Measurements from ENCODE around the gene DIPK2B.

DIPK2B gene, protein sequence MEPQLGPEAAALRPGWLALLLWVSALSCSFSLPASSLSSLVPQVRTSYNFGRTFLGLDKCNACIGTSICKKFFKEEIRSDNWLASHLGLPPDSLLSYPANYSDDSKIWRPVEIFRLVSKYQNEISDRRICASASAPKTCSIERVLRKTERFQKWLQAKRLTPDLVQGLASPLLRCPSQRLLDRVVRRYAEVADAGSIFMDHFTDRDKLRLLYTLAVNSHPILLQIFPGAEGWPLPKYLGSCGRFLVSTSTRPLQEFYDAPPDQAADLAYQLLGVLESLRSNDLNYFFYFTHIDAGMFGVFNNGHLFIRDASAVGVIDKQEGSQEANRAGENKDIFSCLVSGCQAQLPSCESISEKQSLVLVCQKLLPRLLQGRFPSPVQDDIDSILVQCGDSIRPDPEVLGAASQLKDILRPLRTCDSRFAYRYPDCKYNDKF

DNA sequence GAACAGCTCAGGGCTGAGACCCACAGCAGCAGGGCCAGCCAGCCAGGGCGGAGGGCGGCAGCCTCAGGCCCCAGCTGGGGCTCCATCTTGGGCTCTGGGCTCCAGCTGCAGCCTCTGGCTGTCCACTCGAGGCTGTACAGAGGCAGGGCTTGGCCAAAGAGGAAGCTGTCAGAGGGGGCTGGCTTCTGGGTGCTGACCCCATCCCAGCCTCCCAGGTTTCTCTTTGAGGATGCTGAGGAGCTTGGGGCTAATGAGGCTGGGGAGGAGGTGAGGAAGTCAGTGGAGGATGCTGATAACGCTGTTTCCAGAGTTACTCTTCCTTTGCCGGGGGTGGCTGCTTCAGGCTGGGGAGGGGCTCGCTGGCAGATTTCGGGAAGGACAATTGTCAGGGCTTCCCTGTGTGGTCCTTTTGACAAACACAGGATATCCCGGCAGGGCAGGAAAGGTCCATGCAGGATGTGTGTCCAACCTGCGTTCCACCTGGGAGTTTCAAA lies at the start of gene DIPK2B:
TSS of gene DIPK2B (minus strand) at position 136 of the 494 bp plus-strand sequence. CDS start at position 86, 50 bp downstream.
- no peak for DNase-seq

DNA sequence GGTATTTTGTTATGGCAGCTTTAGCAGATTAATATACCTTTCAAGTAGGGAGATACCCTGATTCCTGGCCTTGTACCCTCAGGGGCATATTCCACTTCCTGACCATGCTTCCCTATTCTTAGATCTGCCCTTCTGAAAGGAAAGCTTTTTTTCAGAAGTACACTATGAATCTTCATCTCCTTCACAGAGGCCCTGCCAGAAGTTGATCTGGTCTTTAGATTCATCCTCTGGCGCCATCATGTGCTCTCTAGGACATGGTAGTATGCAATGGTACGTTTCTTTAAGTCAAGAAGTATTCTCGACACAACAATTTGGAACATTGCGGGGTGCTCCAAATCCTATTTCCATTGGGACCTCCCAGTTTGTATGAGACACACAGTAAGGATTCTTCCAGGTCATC lies 39.6 kb upstream of the DIPK2B start:
- DNase-seq, result no peak

DNA sequence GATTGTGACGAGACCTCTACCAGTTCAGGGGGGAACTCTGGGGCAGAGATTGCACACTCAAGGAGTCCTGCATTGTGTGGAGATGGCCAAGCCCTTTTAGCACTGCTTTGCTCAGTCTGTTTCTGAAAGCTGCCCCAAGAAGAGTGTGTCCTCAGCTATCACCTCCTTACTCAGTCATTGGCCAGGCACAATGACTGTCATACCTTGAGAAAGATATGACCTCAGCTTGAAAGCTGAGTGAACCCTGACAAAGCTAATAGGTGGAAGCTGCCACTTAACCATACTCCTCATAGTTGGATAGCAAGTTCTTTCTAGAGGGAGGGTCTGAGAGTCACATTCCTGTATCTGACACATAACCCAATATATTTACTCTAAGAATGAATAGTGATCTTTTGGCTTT lies 37.8 kb upstream of the DIPK2B start:
- DNase-seq, result no peak

DNA sequence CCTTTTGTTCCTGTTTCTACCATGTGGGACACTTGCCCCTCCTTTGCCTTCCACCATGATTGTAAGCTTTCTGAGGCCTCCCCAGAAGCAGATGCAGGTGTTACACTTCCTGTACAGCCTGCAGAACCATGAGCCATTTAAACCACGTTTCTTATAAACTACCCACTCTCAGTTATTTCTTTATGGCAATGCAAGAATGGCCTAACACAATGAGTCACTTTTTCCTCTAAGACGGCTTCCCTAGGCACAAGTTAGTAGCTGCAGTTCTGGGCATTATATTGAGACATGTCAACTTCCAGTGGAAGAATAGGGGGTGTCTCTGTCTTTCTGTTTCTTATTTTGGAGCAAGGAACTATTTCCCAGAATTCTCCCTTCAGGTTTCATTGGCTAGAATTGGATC lies 32.9 kb upstream of the DIPK2B start:
- no peak for DNase-seq

DNA sequence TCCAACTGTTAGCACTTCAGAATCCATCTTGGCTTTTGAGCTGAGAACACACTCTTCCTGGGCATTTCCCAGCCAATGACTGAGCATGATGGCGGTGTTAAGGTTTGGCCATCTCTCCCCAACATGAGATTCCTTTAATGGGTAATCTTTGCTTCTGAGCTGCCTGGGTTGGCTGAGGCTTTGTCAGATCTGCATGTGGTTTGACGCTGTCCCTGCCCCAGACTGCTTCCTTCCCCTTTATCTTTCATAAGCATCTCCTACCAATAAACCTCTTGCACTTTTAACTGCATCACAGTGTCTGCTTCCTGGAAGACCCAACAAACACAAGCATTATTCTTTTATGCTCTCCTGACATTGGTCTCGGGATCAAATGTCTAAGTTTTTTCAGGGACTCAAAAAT lies 31.5 kb upstream of the DIPK2B start:
- DNase-seq, result no peak

DNA sequence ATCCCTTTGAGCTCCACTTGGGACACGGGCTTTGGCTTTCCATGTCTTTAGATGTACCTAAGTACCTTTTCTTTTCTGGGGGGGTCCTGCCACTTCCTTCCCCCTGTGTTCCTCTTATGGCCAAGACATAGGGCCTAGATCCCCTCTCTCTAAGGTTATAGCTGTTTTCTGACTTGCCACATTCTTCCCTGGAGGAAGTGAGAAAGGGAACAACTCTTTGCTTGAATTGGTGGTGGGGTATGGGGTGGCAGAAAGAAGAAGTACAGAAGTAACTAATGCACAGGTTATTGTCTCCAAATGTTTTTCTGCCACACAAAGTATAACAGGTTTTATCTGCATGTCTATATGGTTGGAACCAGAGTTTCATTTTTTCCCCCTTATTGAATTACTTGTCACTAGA lies 29.7 kb upstream of the DIPK2B start:
- no peak for DNase-seq

DNA sequence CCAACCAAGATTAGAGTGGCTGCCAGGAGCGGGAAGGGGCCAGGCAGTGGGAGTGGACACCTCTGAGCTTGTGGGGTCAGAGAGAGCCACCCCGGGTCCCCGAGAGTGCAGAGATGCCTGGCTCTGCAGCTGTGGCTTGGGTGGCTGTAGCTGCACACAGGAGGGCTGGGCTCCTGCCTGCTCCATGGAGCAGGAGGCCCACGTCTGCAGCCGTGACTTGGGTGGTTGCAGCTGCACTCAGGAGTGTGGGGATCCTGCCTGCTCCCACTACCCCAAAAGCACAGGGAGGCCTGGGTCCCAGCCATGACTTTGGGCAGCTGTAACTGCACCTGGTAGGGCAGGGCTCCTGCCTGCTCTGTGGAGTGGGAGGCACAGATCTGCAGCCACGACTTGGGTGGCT lies 28.7 kb upstream of the DIPK2B start:
- no peak for DNase-seq

DNA sequence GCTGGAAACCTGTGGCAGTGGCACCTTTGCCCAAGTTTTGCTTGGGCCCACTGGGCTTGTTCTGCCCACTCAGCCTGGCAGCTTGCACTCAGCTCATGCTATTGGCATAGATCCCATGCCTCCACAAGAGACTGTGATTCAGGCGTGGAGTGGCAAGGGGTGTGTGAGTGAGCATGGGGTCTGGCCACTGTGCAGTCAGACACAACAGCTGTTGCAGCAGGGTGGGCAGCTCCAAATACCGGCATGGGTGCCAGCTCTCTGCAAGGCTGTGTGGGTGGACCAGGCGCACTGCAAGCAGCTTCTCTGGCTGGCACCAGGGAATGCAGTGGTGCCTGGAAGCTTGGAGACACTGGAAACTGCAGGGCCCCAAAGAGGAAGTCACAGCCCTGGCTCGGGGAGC lies 27.4 kb upstream of the DIPK2B start:
- DNase-seq, result no peak

DNA sequence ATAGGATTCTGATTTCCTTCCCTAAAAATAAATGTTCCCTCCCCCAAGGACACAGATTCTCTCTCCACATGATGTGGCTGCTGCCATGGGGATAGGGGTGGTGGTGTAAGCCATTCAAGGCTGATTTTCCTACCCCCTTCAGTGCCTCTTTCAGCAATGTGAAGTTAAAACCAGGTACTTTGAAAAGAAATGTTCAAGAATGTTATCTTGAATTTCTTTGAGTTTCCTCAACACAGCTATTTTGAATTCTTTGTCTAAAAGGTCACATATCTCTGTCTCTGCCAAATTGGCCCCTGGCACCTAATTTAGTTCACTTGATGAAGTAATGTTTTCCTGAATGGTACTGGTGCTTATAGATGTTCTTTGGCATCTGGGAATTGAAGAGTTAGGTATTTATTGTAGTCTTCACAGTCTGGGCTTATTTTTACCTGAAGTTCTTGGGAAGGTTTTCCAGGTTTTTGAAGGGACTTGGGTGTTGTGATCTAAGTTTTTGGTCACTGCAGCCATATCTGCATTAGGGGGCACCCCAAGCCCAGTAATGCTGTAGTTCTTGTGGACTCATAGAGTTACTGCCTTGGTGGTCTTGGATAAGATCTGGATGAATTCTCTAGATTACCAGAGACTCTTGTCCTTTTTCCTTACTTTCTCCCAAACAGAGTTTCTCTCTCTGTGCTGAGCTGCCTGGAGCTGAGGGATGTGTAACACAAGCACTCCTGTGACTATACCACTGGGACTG lies 7.6 kb upstream of the DIPK2B start:
- DNase-seq, result no peak

DNA sequence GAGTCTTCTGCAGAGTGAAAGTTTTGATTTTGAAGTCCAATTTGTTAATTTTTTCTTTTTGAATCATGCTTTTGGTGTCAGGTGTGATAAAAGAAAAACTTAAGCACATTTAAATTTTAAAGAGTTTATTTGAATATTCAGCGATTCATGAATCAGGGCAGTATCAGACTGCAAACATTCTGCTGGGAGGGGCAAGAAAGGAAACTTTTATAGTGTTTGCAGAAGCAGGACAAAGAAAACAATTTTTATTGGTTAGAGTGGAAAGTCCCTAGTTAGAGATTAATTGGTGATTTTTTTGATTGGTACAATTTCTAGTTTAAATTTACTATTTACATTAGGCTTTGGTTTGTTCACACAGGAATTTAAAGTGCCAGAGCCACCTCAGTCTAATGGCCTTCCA lies 1.5 kb upstream of the DIPK2B start:
- DNase-seq, result no peak

DNA sequence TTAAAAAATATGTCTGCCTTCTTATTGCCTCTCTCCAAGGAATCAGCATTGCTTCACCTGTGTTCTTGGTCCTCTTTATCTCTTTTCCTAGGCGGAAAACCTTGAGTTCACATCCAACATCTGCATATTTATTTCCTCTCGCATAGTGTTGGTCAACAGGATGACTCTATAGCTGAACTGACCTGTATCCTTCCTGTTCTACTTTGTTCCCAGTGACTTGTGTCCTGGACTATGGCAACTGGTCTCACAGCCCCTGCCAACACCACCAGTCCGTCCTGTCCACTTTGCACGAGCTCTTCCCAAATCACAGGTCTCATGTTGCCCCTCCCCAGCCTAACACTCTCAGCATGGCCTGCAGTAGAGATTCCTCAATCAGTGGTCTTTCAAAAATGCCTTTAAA lies 2.0 kb downstream of the DIPK2B start:
- no peak for DNase-seq

DNA sequence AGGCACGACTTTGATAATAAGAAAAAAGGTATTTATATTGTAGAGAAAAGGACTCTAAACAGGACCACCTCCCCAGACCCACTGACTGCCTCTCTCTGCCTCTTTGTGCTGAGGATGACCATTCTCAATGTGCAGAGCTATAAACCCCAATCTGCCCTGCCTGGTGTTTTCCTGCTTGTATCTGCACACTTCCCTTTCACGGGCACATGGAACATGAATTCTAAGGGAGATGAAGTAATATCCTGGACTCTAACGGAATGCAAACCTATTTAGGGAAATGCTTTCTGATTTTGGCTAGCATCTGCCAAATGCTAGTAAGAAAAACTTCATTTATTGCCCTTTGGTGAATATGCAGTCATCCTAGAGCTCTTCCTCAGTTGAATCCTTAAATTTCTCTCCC lies 2.4 kb downstream of the DIPK2B start:
- no peak for DNase-seq

DNA sequence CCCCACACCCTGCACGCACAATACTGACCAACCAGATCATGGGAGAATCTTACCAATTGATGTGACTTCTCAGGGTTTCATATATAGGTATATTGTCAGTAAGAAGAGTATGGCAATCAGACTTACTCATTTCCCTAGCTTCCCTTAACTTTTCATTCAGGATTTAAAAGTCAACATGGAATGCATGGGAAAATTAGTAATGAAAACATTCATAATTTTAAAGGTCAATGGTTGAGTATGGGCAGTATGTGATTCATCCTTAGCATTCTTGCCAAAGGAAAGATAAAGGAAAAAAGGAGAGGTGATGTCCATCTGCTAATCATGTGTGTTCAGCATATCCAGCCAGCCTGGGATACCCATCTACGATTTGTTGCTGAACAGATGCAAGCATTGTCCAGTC lies 4.0 kb downstream of the DIPK2B start:
- no peak for DNase-seq

DNA sequence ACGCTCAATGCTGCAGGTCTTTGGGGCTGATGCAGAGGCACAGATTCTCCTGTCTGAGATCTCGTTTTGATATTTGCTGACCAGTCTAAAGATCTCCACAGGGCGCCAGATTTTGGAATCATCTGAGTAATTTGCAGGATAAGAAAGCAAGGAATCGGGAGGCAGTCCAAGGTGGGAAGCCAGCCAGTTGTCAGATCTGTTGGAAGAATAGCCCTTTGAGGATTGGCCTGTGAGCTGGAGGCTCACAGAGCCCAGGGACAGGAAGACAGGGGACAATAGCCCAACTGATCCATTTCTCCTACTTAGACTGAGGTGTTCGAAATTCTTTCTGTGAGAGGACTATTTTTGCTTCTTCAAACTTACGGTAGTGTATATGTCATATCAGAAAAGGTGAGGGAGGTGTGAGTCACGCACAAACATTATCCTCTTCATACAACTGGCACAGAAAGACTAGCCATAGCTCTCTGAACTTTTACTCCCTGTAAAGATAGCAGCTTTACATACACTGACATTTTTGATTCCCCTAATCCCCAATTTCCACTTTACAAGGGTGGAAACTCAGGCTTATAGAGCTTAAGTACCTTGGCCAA lies 8.8 kb downstream of the DIPK2B start:
- DNase-seq, result no peak

DNA sequence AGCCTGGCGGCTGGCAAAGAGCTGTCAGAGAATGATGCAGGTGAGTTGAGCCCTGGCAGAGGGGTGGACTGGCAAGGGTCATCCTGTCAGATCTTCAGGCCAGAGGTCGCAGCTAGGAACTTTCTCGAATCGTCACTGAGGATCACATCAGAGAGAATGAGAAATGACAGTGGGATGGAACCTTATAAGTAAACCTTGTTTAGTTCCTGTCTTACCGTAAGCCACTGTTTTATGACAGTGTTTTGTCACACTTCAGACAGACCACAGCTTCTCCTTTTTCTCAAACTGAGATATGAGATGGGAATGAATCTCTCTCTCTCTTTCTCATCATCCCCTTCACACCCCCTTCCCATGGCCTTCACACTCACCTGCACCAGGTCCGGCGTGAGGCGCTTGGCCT lies 9.3 kb downstream of the DIPK2B start:
- DNase-seq, result no peak

DNA sequence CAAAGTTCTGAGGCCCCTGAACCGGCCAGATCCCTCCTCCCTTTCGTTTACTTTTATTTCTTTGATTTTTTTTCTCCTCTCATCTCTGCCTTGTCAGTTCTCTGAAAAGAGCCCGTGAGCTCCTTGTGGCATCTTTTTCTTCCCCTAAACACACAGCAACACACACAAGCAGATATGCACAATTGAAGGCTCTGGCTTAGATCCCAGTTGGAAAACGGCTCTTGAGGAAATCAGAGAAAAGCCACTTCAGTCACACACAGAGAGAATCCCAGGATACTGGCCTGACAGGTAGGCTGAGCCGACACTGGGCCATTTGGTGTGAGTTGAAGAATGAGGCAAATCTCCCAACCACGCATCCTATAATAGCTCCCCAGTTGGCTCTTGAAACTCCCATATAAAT lies 12.9 kb downstream of the DIPK2B start:
- DNase-seq, result no peak

DNA sequence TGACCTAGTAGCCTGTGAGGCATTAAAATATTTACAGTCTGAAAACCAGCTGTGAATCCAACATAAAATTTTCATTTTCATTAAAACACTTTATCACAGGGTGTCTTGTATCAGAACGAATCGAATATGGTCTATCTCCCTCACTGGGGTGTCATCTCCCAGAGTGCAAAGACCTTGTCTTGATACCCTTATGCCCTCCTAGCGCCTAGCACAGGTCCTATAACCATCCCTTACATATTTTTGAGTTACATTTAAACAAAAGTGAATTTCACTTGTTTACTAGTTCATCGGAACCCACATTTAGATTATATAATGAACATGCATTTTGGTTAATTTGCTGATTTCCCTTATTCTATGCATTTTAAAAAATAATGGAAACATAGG lies 14.0 kb downstream of the DIPK2B start:
- DNase-seq, result no peak

DNA sequence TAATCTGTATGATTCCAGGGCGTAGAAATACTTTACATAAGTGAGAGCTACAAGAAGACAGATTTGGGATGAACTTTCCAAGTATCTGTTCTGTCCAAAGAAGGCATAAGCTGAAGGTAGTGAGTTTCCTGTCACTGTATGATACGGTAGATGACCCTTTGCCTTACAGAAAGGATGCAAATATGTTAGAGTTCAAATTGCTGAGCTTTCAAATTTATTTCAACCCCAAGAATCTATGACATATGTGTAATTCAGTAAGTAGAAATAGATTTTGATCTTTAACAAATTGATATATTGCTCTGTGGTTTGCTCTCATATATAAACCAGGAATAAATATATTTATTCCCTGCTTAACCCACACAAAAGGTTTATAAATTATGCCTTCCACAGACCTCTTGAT lies 16.5 kb downstream of the DIPK2B start:
- no peak for DNase-seq

DNA sequence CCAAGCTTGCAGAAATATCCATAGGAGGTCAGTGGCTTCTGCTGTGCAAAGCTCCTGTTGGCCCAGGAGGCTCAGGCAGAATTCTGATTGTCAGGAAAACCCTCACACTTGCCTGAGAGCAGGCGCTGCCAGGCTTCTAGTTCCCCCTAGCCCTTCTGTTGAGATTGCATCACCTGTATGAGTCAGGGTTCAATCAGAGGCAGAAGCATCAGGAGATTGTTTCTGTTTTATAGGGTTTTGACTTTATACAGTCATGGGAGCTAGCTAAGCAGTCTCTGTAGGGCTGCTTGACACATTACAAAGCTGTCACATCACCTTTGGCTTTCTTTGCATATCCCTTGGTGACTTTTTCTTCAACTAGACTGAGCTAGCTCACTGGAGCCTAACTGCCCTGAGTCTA lies 27.8 kb downstream of the DIPK2B start:
- DNase-seq, result no peak

DNA sequence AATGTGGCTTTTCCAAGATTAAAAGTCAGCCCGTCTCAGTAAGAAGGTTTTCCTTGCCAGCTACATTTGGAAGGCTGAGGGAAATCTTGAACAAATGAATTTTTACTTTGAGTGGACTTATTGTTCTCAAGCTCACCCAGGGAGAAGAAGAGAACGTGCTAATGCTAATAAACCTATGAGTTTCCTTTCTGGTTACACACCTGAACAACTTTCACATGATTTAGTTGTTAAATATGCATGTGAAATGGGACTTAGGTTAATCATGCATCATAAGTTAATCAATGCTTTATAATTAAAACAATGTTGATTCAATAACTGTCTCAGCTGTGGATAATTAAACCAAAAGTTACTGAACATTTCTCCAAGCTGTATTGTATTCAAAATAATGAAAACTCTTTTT lies 33.9 kb downstream of the DIPK2B start:
- no peak for DNase-seq

DNA sequence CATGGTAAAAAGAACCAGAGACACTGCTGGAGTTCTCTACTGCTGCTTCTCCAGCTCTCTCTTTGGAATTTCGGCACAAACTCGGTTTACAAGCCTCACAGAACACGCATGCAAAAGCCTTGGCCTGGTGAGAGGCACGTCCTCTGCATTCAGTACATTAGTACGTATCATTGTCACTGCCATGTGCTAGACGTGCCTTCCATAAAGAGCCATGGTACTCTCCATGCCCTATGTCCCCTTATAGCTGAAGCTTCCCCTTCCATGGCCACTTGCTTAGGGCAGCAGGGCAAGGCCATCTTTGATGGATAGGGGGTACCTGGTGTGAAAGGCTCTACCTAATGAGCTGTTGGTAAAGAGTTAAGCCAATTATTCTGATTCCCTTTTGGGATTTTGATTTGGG lies 35.0 kb downstream of the DIPK2B start:
- DNase-seq, result no peak

DNA sequence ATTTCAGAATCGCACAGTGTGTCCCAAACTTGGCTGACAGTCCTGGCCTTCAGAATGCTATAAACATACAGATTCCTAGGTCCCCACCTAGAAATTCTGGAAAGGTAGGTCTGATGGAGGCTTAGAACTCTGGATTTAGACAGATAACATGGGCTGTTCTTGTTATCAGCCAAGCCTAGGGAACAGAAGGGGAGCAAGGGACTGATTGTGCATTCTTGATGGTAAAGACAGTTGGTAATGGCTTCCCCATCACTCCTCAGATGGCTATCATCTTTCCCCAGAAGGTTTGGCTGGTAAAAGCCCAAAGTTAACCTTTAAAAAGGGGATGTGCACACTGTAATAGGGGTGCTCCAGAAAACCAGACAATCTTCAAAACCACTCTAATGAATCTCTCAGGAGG lies 35.7 kb downstream of the DIPK2B start:
- DNase-seq, result no peak

DNA sequence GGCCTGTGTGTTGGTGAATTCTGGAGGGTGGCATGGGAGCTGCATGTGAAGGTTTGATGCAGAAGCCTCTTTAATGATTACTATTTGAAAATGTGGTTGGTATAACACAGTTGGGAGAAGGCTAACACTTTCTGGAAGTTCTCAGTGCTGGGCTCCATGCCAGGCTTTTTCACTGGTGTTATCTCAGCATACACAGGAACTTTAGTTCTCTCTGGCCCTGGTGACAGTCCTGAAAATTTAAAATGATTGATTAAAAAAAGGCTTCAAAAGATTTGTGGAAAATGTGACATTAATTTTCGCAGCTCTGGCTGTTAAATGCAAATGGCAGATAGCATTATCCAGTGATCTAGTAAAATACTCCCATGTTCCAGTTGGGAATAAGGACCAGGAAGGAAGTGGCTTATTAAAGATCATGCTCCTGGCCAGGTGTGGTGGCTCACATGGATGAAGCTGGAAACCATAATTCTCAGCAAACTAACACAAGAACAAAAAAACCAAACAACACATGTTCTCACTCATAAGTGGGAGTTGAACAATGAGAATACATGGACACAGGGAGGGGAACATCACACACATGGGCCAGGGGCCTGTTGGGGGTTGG lies 36.6 kb downstream of the DIPK2B start:
- no peak for DNase-seq

DNA sequence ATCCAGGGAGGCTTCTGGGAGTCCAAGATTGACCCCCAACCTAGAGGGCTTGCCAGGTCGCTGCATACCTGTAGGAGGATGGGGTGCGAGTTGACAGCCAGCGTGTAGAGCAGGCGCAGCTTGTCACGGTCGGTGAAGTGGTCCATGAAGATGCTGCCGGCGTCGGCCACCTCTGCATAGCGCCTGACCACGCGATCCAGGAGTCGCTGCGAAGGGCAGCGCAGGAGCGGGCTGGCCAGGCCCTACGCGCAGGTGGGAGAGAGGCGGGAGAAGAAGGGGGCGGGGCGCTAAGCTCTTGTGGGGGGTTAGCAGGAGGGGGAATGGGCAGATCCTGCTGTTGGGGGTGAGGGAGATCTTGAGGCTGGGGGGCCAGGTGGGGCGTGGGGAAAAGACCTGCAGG lies 43.0 kb downstream of the DIPK2B start:
- DNase-seq, result no peak
